ENCODE results near the gene TRIM50. TPM values are rescaled to one million over a fixed set of nuclear protein-coding genes. Genes with fewer than 3 reads are reported as not detected.
A peak's percentile ranks its signal among the peaks of the same experiment; 100 is the strongest.

Gene TRIM50
- total RNA-seq, 1 experiment from 2014 or later, result not detected

- Histone ChIP-seq H3K4me2 (no peak overlapping the region), H2AFZ (no peak overlapping the region), H3K4me1 (replicated peaks; ENCODE audit: insufficient read depth) (peaks cover 13% of the 10 kb centered on the region), H3K27ac (no peak overlapping the region), H3K27me3 (ENCODE audit: insufficient read depth, low read depth) (peaks cover 16% of the 10 kb centered on the region), H3K9me3 (ENCODE audit: insufficient read depth, low read depth) (no peaks in the 10 kb centered on the region), H3K4me3 (no peak overlapping the region), H3K79me2 (ENCODE audit: low read depth) (no peaks in the 10 kb centered on the region), H3K36me3 (ENCODE audit: low read depth) (no peaks in the 10 kb centered on the region), H3K9me2 (ENCODE audit: insufficient read depth) (no peaks in the 10 kb centered on the region), H4K20me1 (ENCODE audit: insufficient read depth) (no peaks in the 10 kb centered on the region), H3F3A (ENCODE audit: insufficient read depth, low read depth) (peaks cover 7% of the 10 kb centered on the region; the same call in 1 of the 2 replicates)
- CTCF ChIA-PET, result no interaction called here
- POLR2A ChIA-PET (ENCODE audit: unreplicated experiment), result no interaction called here
- intact Hi-C loops (cut with micrococcal nuclease; ENCODE audit: unreplicated experiment), result no loop called here
- no peak for DNase-seq
- BruUV-seq (replicated peaks), result no TSS peak
- TF ChIP-seq CTCF (conservative IDR thresholded peaks at IDR 0.05) (no peak), EZH2 (IDR thresholded peaks at IDR 0.05; ENCODE audit: low read depth) (no peak)
Observed at GRCh38 chr7:73359746-73360375, 32.0 kb upstream of the TRIM50 start.

GRCh38 chr7:73359306-73359705 lies 31.4 kb upstream of the TRIM50 start:
- BruUV-seq (replicated peaks), result no TSS peak
- CTCF ChIA-PET, result no interaction called here
- POLR2A ChIA-PET (ENCODE audit: unreplicated experiment), result no interaction called here
- Histone ChIP-seq H3K36me3 (ENCODE audit: low read depth) (no peaks in the 10 kb centered on the region), H3F3A (ENCODE audit: insufficient read depth, low read depth) (peaks cover 7% of the 10 kb centered on the region; the same call in 1 of the 2 replicates), H3K4me3 (no peak overlapping the region), H3K9me2 (ENCODE audit: insufficient read depth) (no peaks in the 10 kb centered on the region), H4K20me1 (ENCODE audit: insufficient read depth) (no peaks in the 10 kb centered on the region), H3K4me2 (no peak overlapping the region), H3K27me3 (ENCODE audit: insufficient read depth, low read depth) (peaks cover 14% of the 10 kb centered on the region), H3K27ac (no peak overlapping the region), H3K4me1 (replicated peaks; ENCODE audit: insufficient read depth) (peaks cover 13% of the 10 kb centered on the region), H2AFZ (no peak overlapping the region), H3K9me3 (ENCODE audit: insufficient read depth, low read depth) (no peaks in the 10 kb centered on the region), H3K79me2 (ENCODE audit: low read depth) (no peaks in the 10 kb centered on the region)
- no peak for DNase-seq
- intact Hi-C loops (cut with micrococcal nuclease; ENCODE audit: unreplicated experiment), result no loop called here
- TF ChIP-seq EZH2 (IDR thresholded peaks at IDR 0.05; ENCODE audit: low read depth) (no peak), CTCF (conservative IDR thresholded peaks at IDR 0.05) (no peak)

- TF ChIP-seq EZH2 (IDR thresholded peaks at IDR 0.05; ENCODE audit: low read depth) (no peak), CTCF (conservative IDR thresholded peaks at IDR 0.05) (no peak)
- Histone ChIP-seq H3K4me1 (replicated peaks; ENCODE audit: insufficient read depth) (peaks cover 13% of the 10 kb centered on the region), H3K27me3 (ENCODE audit: insufficient read depth, low read depth) (peaks cover 8% of the 10 kb centered on the region; the same call in 1 of the 2 replicates), H2AFZ (peak overlapping the region; percentile 66; the same call in 1 of the 2 replicates), H3K4me2 (peak overlapping the region; percentile 66), H3K9me3 (ENCODE audit: insufficient read depth, low read depth) (no peaks in the 10 kb centered on the region), H4K20me1 (ENCODE audit: insufficient read depth) (no peaks in the 10 kb centered on the region), H3F3A (ENCODE audit: insufficient read depth, low read depth) (peaks cover 7% of the 10 kb centered on the region; the same call in 1 of the 2 replicates), H3K9me2 (ENCODE audit: insufficient read depth) (no peaks in the 10 kb centered on the region), H3K27ac (no peak overlapping the region), H3K36me3 (ENCODE audit: low read depth) (no peaks in the 10 kb centered on the region), H3K79me2 (ENCODE audit: low read depth) (no peaks in the 10 kb centered on the region), H3K4me3 (no peak overlapping the region)
- CTCF ChIA-PET, result no interaction called here
- DNase-seq, result no peak
- BruUV-seq (replicated peaks), result no TSS peak
- POLR2A ChIA-PET (ENCODE audit: unreplicated experiment), result interaction anchor here (0.5 to 0.6 kb wide), 3 partner anchors 16 to 1920 kb away, joined by 4 to 6 read pairs (median 4); no protein-coding TSS in a partner anchor
- intact Hi-C loops (cut with micrococcal nuclease; ENCODE audit: unreplicated experiment), result no loop called here
Observed at GRCh38 chr7:73358590-73359275, 30.9 kb upstream of the TRIM50 start.

Data from PC-9 (cell line).